Adrenal gland (tissue), 5 donors: ENCODE measurements around the gene CYP1B1.

Experiments used
- POLR2A ChIP-seq, 2 donors: fragments of 450-650 bp; IDR thresholded peaks; one replicate each; pipeline ENCODE4 v1.6.1; 2017; ENCODE audit warnings: antibody characterized with exemption in 2 of 2, mild to moderate bottlenecking in 2 of 2, moderate library complexity in 1 of 2
- TF ChIP-seq, protein P1 (sequence below), 6 experiments: fragments of 450-650 bp in 4 of 6; fragments of 200-600 bp in 2 of 6; sonication (generic) in 1 of 6; IDR thresholded peaks; 1 replicate in 5 of 6; 2 replicates in 1 of 6; pipeline versions ENCODE4 v1.5.1 to v1.8.0; 2016 to 2021; ENCODE audit warnings: antibody characterized with exemption in 6 of 6, mild to moderate bottlenecking in 2 of 6, moderate library complexity in 1 of 6
- donor health status: DM: no; HTN: no; CAD: no.

DNA sequence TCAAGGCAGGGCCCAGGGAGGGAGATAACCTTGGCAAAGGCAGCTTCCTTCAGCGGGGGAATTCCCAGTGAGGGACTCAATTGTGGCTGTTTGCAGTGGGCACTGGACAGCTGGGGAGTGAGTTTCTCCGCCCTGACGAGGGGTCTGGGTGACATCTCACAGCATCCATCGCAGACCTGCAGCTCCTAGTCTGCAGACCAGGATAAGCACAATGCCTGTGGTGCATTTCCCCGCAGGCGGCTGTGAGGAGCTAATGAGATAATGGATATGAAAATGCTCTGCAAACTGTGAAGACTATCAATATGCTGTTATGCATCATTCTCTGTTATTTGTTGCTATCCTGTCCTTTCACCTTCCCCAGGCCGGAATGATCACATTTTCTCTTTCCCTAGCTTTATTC, 30.0 kb upstream of the CYP1B1 start:
- TF ChIP-seq, protein P1, sequence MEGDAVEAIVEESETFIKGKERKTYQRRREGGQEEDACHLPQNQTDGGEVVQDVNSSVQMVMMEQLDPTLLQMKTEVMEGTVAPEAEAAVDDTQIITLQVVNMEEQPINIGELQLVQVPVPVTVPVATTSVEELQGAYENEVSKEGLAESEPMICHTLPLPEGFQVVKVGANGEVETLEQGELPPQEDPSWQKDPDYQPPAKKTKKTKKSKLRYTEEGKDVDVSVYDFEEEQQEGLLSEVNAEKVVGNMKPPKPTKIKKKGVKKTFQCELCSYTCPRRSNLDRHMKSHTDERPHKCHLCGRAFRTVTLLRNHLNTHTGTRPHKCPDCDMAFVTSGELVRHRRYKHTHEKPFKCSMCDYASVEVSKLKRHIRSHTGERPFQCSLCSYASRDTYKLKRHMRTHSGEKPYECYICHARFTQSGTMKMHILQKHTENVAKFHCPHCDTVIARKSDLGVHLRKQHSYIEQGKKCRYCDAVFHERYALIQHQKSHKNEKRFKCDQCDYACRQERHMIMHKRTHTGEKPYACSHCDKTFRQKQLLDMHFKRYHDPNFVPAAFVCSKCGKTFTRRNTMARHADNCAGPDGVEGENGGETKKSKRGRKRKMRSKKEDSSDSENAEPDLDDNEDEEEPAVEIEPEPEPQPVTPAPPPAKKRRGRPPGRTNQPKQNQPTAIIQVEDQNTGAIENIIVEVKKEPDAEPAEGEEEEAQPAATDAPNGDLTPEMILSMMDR (IDR thresholded peaks at IDR 0.05), result no peak
- no peak for TF ChIP-seq POLR2A (IDR thresholded peaks at IDR 0.05)
